NCI-H187 treated with DMSO at 0.1 percent for 48 hours (cell line): ENCODE measurements around the gene LCOR.
"Not testable (repeated sequence)": the region's sequence is repeated elsewhere in the genome, so short reads cannot be mapped to it uniquely, and the experiment has no call there.

Experiments used
- DNase-seq: peaks from one replicate; lab custom pipeline; 2025; lab: John Stamatoyannopoulos, UW

The LCOR gene

GRCh38 chr10:96840841-96841518 is 8.9 kb downstream of the LCOR start:
- DNase-seq, result no peak

DNA sequence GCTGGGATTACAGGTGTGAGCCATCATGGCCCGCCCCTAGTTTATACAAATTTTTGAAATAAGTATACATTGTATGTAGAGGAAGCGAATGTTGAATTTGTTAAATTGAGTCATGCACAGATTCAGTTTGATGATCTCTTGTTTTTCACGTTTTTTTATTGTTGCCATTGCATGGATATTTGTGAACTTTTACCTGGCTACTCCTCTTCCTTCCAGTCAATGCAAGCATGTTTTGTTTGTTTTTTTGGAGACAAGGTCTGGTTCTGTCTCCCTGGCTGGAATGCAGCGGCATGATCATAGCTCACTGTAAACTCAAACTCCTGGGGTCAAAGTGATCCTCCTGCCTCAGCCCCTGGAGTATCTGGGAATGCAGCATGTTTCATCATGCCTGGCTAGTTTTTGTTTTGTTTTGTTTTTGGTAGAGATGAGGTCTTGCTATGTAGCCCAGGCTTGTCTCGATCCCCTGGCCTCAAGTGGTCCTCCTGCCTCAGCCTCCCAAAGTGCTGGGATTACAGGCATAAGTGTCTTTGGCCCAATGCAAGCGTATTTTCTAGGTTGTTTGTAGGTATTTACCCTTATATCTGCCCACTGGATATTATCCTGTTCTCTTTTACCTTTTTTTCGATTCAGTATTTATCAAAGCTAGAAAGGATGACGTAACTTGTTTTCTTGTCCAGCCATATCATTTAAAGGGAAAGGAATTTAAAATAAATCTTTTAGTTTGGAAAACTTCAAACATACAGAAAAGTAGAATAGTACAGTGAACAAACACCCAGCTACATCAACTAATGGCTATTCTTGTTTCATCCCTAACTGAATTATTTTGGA is 11.0 kb downstream of the LCOR start:
- DNase-seq, result no peak

DNA sequence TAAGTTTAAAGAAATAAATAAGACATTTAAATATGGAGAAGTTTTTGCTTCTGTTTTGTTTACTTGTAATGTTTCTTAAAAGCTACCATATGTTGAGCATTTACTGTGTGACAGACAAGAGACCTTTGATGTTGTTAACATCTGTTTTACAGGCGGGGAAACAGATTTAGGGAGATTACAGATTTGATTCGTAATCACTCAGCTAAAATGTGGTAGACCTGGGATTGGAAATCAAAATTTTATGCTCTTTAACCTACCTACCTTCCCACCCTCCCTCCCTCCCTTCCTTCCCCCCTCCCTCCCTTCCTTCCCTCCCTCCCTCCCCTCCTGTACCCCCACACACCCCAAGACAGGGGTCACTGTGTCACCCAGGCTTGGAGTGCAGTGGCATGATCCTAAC is 11.7 kb downstream of the LCOR start:
- no peak for DNase-seq

DNA sequence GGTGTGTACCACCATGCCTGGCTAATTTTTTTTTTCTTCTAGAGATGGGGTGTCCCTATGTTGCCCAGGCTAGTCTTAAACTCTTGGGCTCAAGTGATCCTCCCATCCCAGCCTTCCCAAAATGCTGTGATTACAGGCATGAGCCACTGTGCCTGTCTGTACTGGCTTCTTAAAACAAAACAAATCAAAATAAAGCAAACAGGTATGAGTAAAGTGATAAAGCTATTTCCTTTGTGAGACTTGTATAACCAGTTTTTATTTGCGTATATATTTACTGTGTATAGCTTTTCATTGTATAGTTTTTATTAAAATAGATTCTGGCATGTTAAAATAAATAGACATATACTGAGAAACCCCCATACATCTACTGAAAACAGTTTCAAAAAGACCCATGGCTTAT is 14.3 kb downstream of the LCOR start:
- no peak for DNase-seq

DNA sequence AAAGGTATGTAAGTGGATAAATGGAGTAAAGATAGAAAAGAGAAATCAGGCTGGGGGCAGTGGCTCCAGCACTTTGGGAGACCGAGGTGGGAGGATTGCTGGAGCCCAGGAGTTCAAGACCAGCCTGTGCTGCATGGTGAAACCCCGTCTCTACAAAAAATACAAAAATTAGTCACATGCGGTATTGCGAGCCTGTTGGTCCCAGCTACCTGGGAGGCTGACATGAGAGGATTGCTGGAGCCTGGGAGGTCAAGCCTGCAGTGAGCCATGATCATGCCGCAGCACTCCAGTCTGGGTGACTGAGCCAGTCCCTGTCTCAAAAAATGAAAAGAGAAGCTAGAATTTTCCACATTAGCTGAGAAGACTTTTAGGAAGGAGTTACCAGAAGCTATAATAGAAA is 14.8 kb downstream of the LCOR start:
- DNase-seq, result no peak

- not testable (repeated sequence) for DNase-seq
Observed at GRCh38 chr10:96847356-96847755, 15.3 kb downstream of the LCOR start.

DNA sequence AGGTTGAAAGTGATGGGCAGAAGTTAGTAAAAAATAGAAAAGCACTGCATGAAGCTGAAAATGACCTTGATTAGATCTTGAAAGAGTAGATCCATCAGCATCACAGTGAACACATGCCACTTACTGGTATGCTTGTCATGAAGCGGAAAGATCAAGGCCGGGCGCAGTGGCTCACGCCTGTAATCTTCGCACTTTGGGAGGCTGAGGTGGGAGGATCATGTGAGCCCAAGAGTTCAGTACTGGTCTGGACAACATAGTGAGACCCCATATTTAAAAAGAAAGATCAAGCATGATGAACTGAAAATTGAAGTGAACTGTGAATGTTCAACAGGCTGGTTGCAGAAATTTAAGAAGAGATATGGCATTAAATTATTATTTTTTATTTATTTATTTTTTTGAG is 18.0 kb downstream of the LCOR start:
- DNase-seq, result no peak

DNA sequence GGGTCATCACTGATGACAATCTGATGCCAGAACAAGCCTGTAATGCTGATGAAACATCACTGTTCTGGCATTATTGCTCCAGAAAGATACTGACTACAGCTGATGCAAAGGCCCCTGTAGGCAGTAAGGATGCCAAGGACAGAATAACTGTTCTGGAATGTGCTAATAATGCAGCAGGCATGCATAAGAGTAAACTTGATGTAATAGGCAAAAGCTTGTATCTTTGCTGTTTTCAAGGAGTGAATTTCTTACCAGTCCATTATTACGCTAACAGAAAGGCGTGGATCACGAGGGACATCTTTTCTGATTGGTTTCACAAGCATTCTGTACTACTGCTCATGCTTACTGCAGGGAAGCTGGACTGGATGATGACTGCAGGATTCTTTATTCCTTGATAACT is 18.7 kb downstream of the LCOR start:
- DNase-seq, result no peak

DNA sequence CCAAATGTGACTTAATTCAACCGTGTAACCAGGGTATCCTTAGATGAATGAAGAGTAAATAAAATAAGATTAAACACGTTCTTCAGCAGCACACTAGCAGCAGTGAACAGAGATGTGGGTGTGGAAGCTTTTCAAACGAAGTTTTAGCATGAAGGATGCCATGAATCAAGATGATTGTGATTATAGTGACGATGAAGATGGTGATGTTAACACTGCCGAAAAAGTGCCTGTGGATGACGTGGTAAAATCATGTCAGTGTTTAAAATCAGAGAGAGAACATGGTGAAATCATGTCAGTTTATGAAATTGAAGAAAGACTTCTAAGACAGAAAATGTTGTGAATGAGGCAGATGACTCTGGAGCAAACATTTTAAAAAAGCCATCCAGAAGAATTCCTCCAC is 19.2 kb downstream of the LCOR start:
- no peak for DNase-seq

GRCh38 chr10:96856317-96856716 is 24.2 kb downstream of the LCOR start:
- DNase-seq, result no peak

GRCh38 chr10:96857301-96858012 is 25.4 kb downstream of the LCOR start:
- no peak for DNase-seq

- DNase-seq, result no peak
Observed at GRCh38 chr10:96858038-96858705, 26.1 kb downstream of the LCOR start.

- no peak for DNase-seq
Observed at GRCh38 chr10:96858706-96859050, 26.6 kb downstream of the LCOR start.

DNA sequence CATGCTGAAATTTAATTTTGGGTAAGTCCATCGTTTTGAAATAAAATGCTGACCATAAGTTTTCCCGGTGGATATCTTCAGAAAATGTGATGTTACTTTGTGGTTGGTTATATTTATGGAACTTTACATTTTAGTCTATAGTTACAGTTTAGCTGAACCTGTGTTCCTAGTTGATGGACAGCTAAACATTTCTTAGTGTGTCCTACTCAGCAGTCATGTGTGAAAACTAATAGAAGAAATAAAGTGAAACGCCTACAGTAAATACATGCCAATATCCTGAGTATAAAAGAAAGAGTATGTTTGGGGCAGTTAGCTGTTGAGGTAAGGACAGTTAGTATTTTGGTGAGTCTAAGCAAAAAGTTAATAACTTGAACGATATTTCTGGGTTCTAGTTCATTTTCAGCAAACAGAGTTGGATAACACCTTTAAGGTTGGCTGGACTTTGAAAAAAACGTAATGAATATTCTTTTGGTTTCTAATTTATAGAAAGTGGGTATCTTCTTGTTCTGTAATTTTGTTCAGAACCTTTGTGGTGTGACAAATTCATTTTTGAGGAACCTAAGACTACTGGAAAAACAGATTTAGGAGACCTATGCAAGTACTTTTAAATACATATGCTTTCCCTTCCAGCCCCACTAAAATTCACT is 28.7 kb downstream of the LCOR start:
- DNase-seq, result no peak

DNA sequence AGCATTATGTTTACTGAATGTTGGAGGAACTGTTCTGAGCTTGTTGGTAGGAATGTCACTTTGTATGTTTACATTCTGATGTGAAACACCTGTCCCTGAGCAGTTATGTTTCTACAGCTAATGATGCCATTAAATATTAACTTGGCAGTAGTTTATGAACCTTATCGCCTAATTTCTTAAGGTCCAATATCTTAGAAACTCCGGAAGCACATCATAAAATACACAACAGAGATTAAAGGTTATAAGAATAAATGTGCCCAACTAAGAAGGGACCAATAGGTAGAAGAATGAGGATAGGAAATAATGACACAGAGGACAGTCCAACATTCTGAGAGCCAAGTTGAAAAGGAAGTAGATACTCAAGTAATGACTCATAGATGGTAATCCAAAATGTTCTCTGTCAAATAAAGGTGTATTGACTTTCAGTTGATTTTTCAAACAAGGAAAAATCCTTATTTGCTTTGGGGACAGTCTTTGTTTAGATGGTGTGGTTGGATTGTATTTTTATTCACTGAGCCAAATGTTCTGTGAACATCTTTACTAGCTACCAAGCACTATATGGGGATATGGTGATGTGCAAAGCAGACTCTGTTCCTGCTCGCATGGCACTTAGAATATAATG is 31.9 kb downstream of the LCOR start:
- no peak for DNase-seq

DNA sequence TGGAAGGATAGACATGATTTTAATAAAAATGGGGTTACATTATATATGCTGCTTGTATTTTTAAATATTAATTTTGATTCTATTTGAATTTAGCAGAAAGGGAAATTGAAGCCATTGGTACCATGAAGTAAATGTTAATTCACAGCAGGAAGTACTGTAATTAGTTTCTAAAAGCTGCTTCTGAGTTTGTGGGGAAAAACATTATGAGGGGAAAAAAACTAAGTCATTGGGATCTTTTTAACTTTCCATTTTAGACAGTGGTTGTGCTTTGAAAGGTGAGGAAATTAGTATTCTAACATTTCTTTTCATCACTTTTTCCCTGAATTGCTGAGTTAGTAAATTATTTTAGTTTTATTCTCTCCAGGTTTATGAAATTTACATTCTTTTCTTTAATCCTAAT is 41.0 kb downstream of the LCOR start:
- no peak for DNase-seq

- DNase-seq, result no peak
Observed at GRCh38 chr10:96873756-96874467, 41.8 kb downstream of the LCOR start.

DNA sequence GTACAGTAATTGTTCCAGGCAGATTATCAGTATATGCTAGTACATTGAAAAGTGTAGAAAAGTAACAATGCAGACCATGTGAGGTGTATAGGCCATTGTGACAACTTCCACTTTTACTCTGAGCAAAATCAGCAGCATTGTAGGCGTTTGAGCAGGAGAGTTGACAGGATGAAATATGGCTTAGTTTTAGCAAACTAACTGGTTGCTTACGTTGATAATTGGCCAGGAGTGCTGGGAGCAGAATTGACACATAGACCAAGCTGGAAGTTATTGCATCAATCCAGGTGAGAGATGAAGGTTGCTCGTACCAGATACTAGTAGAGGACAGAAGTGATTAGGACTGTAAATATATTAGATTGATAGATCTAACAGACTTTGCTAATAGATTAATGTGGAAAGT is 46.0 kb downstream of the LCOR start:
- no peak for DNase-seq

GRCh38 chr10:96880575-96880974 is 48.5 kb downstream of the LCOR start:
- no peak for DNase-seq

DNA sequence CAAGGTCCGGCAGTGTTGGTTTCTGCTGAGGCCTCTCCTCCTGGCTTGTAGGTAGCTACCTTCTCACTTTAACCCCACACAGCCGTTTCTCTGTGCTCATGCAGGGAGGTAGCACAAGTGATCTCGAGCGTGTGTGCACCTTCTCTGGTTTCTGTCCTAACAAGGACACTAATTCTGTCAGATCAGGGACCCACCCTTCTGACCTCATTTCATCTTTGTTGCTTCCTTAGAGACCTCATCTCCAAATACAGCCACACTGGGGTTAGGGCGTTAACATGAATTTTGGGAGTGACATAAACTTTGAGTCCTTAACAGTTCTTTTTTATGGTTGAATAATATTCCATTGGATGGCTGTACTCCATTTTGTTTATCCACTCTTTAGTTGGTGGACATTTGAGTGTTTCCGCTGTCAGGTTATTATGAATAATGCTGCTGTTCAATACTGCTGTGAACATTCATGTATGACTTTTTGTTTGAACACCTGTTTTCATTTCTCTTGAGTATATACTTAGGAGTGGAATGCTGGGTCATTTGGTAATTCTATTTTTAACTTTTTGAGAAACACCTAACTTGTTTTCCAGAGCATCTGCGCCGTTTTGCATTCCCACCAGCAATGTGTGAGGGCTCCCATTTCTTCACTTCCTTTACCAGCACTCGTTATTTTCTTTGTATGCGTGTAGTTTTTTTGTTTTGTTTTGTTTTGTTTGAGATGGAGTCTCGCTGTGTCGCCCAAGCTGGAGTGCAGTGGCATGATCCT is 57.5 kb downstream of the LCOR start:
- DNase-seq, result no peak
